ENCODE data around the gene CLDN2.
"Not testable (repeated sequence)": the region's sequence is repeated elsewhere in the genome, so short reads cannot be mapped to it uniquely, and the experiment has no call there.

Gene CLDN2

GRCh38 chrX:106963111-106963510, 42.9 kb downstream of the CLDN2 start:
- DNase-seq (ENCODE audit: low read depth), result no peak

- DNase-seq (ENCODE audit: low read depth), result no peak
Measured at GRCh38 chrX:106964290-106964689, 44.1 kb downstream of the CLDN2 start.

GRCh38 chrX:106966547-106966946, 46.3 kb downstream of the CLDN2 start:
- not testable (repeated sequence) for DNase-seq (ENCODE audit: low read depth)

- DNase-seq (ENCODE audit: low read depth), result no peak
Measured at GRCh38 chrX:106972896-106973295, 52.7 kb downstream of the CLDN2 start.

GRCh38 chrX:106973433-106974149, 53.4 kb downstream of the CLDN2 start:
- no peak for DNase-seq (ENCODE audit: low read depth)

- DNase-seq (ENCODE audit: low read depth), result no peak
Measured at GRCh38 chrX:106976416-106976815, 56.2 kb downstream of the CLDN2 start.
